ACC112 (cell line): ENCODE data around the gene STAC.
A peak's percentile ranks its signal among the peaks of the same experiment; 100 is the strongest.
"Not testable (repeated sequence)": the region's sequence is repeated elsewhere in the genome, so short reads cannot be mapped to it uniquely, and the experiment has no call there.

ENCODE experiments used
- H2AFZ ChIP-seq: fragments of 200-600 bp; sonication (generic); one replicate; pipeline ENCODE4 v1.6.0; 2017; ENCODE audit warnings: antibody characterized with exemption, low read length; ENCODE audit not compliant: unreplicated experiment
- H3K27ac ChIP-seq: fragments of 200-600 bp; sonication (generic); 2 replicates; pipeline ENCODE4 v1.5.1; 2014; ENCODE audit warnings: low read depth, mild to moderate bottlenecking, antibody characterized with exemption, low read length, moderate library complexity
- H3K27me3 ChIP-seq: fragments of 200-600 bp; sonication (generic); 2 replicates; pipeline ENCODE4 v1.6.1; 2014; ENCODE audit warnings: mild to moderate bottlenecking, antibody characterized with exemption, low read length, moderate library complexity, mixed read lengths; ENCODE audit not compliant: insufficient read depth
- H3K36me3 ChIP-seq: fragments of 200-600 bp; sonication (generic); 2 replicates; pipeline ENCODE4 v1.6.1; 2016; ENCODE audit warnings: mild to moderate bottlenecking, antibody characterized with exemption, low read length, moderate library complexity, mixed read lengths; ENCODE audit not compliant: insufficient read depth
- H3K4me1 ChIP-seq: fragments of 200-600 bp; sonication (generic); one replicate; pipeline ENCODE4 v1.6.1; 2016; ENCODE audit warnings: low read length, mixed read lengths; ENCODE audit not compliant: insufficient read depth, unreplicated experiment, control insufficient read depth
- H3K4me3 ChIP-seq: fragments of 200-600 bp; sonication (generic); 2 replicates; pipeline ENCODE4 v1.5.1; 2014; ENCODE audit warnings: mild to moderate bottlenecking, low read depth, low read length
- H3K79me2 ChIP-seq: fragments of 200-600 bp; sonication (generic); one replicate; pipeline ENCODE4 v1.6.0; 2016; ENCODE audit warnings: low read length; ENCODE audit not compliant: control insufficient read depth, unreplicated experiment, insufficient read depth

The STAC gene

DNA sequence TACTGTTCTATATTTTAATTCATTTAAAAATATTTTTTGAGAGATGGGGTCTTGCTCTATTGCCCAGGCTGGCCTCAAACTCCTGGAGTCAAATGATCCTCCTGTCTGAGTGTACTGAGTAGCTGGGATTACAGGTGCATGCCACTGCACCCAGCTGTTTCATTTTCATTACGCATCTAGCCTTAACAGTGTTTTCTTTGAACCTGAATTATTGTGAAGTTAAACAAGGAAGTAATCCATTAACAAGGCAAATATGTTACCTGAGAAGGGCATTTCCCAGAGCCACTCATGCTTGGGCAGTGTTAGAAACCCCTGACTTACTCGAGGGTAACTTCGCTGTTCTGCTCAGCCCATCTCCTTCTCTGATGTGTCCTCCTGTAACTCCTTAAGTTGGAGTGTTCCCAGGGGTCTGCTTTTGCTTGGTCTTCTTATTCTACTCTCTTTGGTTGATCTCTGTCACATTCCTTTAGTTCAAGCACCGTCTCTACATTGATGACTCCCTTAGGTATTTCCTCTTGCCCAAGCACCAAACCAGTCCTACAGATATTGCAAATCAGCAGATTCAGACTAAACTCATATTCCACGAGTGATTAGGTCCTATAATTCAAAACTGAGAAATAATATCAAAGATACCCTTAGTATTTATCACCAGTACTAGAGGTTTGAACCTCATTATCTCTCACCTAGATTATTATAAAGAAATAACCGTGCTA lies 107.9 kb downstream of the STAC start:
- no peaks in the 10 kb centered on the region for H3K79me2 ChIP-seq
- no peak overlapping the region for H3K4me3 ChIP-seq
- no peaks in the 10 kb centered on the region; the same call in none of the 2 replicates for H3K36me3 ChIP-seq
- H2AFZ ChIP-seq, result no peak overlapping the region
- peaks cover 3% of the 10 kb centered on the region for H3K4me1 ChIP-seq
- no peak overlapping the region for H3K27ac ChIP-seq
- H3K27me3 ChIP-seq, result no peaks in the 10 kb centered on the region

DNA sequence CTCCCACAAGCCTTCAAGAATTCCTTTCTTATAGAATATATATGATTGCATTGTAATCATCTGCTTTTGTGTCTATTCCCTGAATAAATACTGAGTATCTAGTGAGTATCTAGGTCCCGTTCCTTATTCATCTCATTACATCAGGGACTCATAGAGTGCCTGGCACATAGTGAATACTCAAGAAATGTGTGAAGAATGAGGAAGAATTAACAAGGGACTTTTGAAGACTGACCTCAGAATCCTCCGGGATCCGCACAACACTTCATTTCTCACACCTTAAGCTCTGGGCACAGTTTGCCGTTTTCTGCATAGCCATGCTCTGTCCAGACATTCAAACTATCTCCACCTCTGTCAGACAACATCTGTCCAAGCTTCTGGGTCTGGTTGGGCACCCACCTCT lies 108.8 kb downstream of the STAC start:
- Histone ChIP-seq H2AFZ (no peak overlapping the region), H3K4me1 (peaks cover 3% of the 10 kb centered on the region), H3K27ac (no peak overlapping the region), H3K79me2 (no peaks in the 10 kb centered on the region), H3K4me3 (no peak overlapping the region), H3K27me3 (no peaks in the 10 kb centered on the region), H3K36me3 (no peaks in the 10 kb centered on the region; the same call in none of the 2 replicates)

DNA sequence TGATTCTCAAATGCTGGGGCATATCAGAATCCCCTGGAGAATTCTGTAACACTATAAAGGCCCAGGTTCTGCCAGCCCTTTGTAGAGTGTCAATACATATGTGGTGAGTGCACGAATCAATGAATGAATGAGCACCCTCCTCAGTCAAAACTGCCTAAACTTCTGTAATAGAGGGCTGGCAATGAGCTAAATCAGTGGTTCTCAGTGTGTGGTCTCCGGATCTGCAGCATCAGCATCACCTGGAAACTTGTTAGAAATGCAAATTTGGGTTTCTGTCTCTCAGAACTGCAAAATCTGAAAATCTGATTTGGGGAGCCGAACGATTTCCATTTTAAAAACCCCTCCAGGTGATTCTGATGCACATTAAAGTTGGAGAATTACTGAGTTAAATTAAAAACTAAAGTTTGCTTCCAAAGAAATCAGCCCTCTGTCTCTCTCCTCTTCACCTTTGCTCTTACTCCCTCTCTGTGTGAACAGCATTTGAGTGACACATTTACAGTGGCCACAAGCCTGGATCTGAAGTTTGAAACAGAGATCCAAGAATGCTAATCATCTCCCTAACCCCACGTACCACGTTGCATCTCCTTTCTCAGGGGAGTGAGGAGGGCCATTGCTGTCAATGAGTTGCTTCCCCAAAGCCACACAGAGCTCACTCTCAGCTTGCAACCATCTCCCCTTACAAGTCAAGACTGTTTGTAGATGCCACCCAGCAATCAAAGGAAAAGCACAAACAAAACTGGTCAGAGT lies 109.5 kb downstream of the STAC start:
- no peaks in the 10 kb centered on the region for H3K27me3 ChIP-seq
- H3K27ac ChIP-seq, result no peak overlapping the region
- H3K4me3 ChIP-seq, result no peak overlapping the region
- no peaks in the 10 kb centered on the region; the same call in 1 of the 2 replicates for H3K36me3 ChIP-seq
- no peaks in the 10 kb centered on the region for H3K79me2 ChIP-seq
- no peak overlapping the region for H2AFZ ChIP-seq
- peaks cover 10% of the 10 kb centered on the region for H3K4me1 ChIP-seq

DNA sequence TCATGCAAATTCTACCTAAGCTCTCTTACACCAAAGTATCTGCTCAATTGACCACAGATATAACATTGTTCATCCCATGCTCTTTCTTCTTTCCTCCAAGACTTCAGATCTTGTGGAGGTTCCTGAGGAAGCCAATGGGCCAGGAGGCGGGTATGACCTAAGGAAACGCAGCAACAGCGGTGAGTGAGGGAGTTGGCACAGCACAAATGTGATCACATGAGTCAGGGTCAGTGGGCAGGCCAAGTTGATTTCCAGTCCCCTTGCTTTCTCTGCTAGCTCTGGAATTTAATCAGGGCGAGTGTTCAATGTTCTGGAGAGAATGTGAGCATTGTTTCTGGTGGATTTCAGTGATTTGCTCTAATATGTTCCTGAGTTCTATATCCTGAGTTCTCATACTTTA lies 112.7 kb downstream of the STAC start:
- no peak overlapping the region for H3K4me3 ChIP-seq
- no peaks in the 10 kb centered on the region for H3K27me3 ChIP-seq
- no peak overlapping the region for H3K27ac ChIP-seq
- H3K36me3 ChIP-seq, result peaks cover 6% of the 10 kb centered on the region; the same call in 1 of the 2 replicates
- H3K4me1 ChIP-seq, result peaks cover 31% of the 10 kb centered on the region
- no peak overlapping the region for H2AFZ ChIP-seq
- no peaks in the 10 kb centered on the region for H3K79me2 ChIP-seq

DNA sequence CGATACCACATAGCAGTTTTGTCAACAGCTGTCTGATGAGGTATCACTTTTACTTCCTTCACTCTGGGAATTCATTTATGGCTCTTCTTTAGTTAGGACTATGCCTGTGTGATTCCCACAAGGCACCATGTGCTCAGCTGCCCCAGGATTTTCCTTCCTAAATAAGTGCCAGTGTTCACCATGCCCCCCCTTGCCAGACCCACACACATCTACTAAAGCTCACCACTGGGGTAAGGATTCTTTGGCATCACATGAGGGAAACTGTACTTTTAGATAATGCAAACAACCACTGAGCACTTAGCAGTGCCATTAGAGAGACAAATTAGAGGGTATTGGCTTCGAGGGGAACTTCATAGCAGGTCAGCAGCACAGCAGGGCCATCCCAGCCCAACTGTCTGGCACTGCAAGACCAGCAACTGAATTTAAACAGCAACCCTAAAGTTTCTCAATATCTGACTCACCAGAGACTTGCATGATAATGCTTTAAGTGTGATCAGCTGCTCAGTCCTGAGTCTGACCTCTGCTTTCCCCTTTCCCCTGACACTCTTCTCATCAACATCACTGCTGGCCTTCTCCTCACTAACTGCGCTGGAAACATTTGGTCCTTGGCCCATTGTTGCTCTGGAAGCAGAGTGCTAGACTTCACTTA lies 114.3 kb downstream of the STAC start:
- H3K36me3 ChIP-seq, result peaks cover 6% of the 10 kb centered on the region; the same call in 1 of the 2 replicates
- peaks cover 28% of the 10 kb centered on the region for H3K4me1 ChIP-seq
- no peaks in the 10 kb centered on the region for H3K27me3 ChIP-seq
- no peak overlapping the region for H2AFZ ChIP-seq
- no peaks in the 10 kb centered on the region for H3K79me2 ChIP-seq
- H3K27ac ChIP-seq, result peak overlapping the region; percentile 12; the same call in 1 of the 2 replicates
- no peak overlapping the region for H3K4me3 ChIP-seq

DNA sequence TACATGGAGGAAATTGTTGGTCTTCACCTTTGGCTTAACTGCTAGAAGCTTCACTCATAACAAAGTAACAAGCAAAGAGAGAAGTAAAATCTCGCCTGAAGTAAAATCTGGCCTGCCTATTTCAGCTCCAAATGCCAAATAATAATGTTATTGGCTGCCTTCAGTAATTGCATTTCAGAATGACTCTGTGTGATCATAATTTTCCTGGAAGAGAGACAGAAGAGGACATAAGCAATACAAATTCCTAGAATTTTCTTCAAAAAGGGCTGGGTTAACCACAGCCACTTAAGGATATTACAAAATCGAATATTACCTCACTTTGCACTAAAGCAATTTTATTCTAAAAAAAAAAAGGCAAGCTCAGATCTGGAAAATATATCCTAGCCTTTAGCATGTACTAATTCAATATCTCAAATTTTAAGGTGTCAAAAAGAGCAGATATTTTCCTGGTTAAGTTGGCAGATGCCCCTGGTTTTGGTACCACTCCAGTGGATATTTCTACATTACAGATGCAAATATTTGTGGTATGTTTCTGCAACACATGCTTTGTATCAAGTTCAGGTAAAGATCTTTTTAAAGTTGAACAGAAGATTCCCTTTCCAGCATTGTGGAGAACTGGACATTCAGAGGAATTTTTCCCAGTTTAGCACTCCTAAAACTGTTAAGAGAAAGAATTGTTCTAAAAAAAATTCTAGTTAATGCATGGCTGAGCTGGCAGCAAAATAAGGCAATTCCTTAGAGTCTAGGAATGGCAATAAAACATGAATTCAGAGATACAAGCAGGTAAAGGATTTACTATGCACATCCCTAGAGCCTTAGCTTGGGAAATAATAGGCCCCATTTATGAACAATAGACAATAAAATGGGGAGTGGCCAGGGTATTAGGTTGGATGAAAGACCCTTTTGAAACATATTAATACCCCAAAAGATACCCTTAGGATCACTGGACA lies 116.7 kb downstream of the STAC start:
- Histone ChIP-seq H3K4me3 (no peak overlapping the region), H3K4me1 (peaks cover 28% of the 10 kb centered on the region), H3K27me3 (no peaks in the 10 kb centered on the region), H3K27ac (0 out of 2 replicates have a peak overlapping the region, but pooled peaks have one; percentile 26), H2AFZ (no peak overlapping the region), H3K79me2 (no peaks in the 10 kb centered on the region), H3K36me3 (peaks cover 9% of the 10 kb centered on the region; the same call in 1 of the 2 replicates)

DNA sequence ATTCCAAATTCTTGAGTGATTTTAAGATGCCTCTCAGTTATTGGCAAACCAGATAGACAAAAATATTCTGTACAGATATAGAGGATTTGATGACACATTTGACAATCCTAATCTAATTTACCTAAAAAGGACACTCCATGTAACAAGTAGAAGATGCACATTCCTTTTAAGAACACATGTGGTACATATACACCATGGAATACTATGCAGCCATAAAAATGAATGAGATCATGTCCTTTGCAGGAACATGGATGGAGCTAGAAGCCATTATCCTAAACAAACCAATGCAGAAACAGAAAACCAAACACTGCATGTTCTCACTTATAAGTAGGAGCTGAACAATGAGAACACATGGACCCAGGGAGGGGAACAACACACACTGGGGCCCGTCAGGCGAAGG lies 119.7 kb downstream of the STAC start:
- H3K4me3 ChIP-seq, H3K27me3 ChIP-seq, H3K79me2 ChIP-seq, H3K27ac ChIP-seq, H2AFZ ChIP-seq: not testable (repeated sequence)
- Histone ChIP-seq H3K4me1 (peaks cover 20% of the 10 kb centered on the region), H3K36me3 (peaks cover 12% of the 10 kb centered on the region; the same call in 1 of the 2 replicates)

DNA sequence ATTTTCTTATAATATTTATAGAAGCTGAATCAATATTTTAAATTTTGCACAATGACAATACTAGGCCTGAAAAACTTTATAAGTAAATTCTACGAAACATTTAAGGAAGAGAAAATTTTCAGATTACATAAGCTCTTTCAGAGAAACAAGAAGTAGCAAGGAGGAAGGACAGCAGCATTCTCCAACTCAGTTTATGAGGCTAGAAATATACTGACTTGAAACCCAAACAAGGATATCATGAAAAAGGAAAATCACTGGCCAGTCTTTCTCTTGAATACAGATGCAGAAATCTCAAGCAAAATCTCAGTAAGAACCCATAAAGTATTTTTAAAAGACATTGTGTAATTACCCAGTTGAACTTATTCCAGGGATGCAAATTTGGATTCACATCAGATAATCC lies 121.3 kb downstream of the STAC start:
- H3K79me2 ChIP-seq, result no peaks in the 10 kb centered on the region
- no peak overlapping the region for H2AFZ ChIP-seq
- H3K36me3 ChIP-seq, result peaks cover 13% of the 10 kb centered on the region
- H3K4me3 ChIP-seq, result no peak overlapping the region
- H3K27ac ChIP-seq, result no peak overlapping the region
- H3K27me3 ChIP-seq, result no peaks in the 10 kb centered on the region
- H3K4me1 ChIP-seq, result peaks cover 6% of the 10 kb centered on the region

DNA sequence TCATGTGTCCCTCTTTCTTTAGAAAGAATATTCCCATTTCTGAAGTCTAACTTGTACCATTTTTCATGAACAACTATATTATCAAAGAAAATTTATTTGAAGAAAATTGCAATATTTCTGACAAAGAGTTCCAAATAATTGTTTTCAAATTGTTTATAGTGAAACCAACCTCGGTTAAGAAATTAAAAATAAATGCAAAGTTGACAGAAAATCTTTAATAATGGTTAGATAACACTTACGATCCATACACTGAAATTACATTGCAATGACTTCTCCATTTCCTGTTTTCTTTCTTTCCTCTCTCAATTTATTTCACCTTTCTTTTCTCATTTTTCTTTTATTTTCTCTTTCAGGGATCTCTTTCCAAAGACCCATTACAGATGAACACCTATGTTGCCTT lies 125.1 kb downstream of the STAC start:
- Histone ChIP-seq H3K27me3 (no peaks in the 10 kb centered on the region), H3K4me1 (no peaks in the 10 kb centered on the region), H3K79me2 (no peaks in the 10 kb centered on the region), H3K27ac (no peak overlapping the region), H3K36me3 (peaks cover 10% of the 10 kb centered on the region), H3K4me3 (no peak overlapping the region), H2AFZ (no peak overlapping the region)
